BJ (cell line): Measurements from ENCODE around the gene CEP85. TPM values are rescaled to one million over a fixed set of nuclear protein-coding genes. Genes with fewer than 3 reads are reported as not detected.

ENCODE experiments used
- CTCF ChIA-PET: fragments of 350-600 bp; formaldehyde crosslinking; extraction: SDS; loops from one replicate; lab custom pipeline; 2021; ENCODE audit warnings: antibody characterized with exemption, inconsistent platforms; lab: Yijun Ruan, JAX
- POLR2A ChIA-PET: fragments of 300-600 bp; sonication (Branson Sonifier 250); formaldehyde crosslinking; extraction: SDS; loops from one replicate; lab custom pipeline; 2021; ENCODE audit warnings: antibody characterized with exemption; lab: Charles Lee
- DNase-seq: peaks from one replicate; pipeline ENCODE4 v3.0.0-alpha.2; 2011; ENCODE audit warnings: low read depth
- H3K27me3 ChIP-seq: 2 replicates; pipeline ENCODE4 v1.6.0; 2011; ENCODE audit warnings: low read length; ENCODE audit not compliant: control insufficient read depth, insufficient read depth
- H3K36me3 ChIP-seq: 2 replicates; pipeline ENCODE4 v1.5.1; 2011; ENCODE audit warnings: low read length; ENCODE audit not compliant: control insufficient read depth, insufficient read depth
- H3K4me3 ChIP-seq: 2 replicates; pipeline ENCODE4 v1.5.1; 2011; ENCODE audit warnings: low read depth, mild to moderate bottlenecking, control low read depth, low read length
- CTCF ChIP-seq: IDR thresholded peaks from 2 replicates; pipeline ENCODE4 v1.5.1; 2011; ENCODE audit warnings: low read depth, mild to moderate bottlenecking, control low read depth, inconsistent platforms, low read length, moderate library complexity; ENCODE audit not compliant: insufficient read depth
- polyA plus RNA-seq: library from polyadenylated mRNA; depleted of rRNA; stranded (reverse); fragments of >200 nt; gene quantifications from 2 replicates; pipeline ENCODE4 v1.2.3, GENCODE V29; 2011

Gene CEP85
- polyA plus RNA-seq, 1 experiment = 10.8 TPM

GRCh38 chr1:26276432-26276838, 42.4 kb downstream of the CEP85 start:
- Histone ChIP-seq H3K4me3 (no peak overlapping the region), H3K36me3 (no peaks in the 10 kb centered on the region), H3K27me3 (no peaks in the 10 kb centered on the region)
- CTCF ChIA-PET = interaction anchor here (0.6 to 6.2 kb wide), 19 partner anchors 10 to 270 kb away, joined by 3 to 67 read pairs (median 6); partner anchors contain the start of genes CD52, CEP85 and ZNF593
- TF ChIP-seq CTCF = no peak
- POLR2A ChIA-PET = no interaction called here
- no peak for DNase-seq

GRCh38 chr1:26277261-26277661, 43.3 kb downstream of the CEP85 start:
- Histone ChIP-seq H3K27me3 (no peaks in the 10 kb centered on the region), H3K4me3 (no peak overlapping the region), H3K36me3 (no peaks in the 10 kb centered on the region)
- ChIA-PET CTCF (interaction anchor here (0.6 to 6.2 kb wide), 8 partner anchors 9 to 108 kb away, joined by 3 to 67 read pairs (median 18); partner anchors contain the start of genes CD52, CEP85 and ZNF593), POLR2A (no interaction called here)
- no peak for TF ChIP-seq CTCF
- no peak for DNase-seq

- ChIA-PET CTCF (interaction anchor here (0.6 to 6.2 kb wide), 7 partner anchors 9 to 87 kb away, joined by 3 to 67 read pairs (median 30); partner anchors contain the start of genes CD52 and CEP85), POLR2A (no interaction called here)
- Histone ChIP-seq H3K4me3 (no peak overlapping the region), H3K27me3 (no peaks in the 10 kb centered on the region), H3K36me3 (no peaks in the 10 kb centered on the region)
- TF ChIP-seq CTCF = no peak
- DNase-seq = no peak
Measured at GRCh38 chr1:26277719-26278118, 43.7 kb downstream of the CEP85 start.

- DNase-seq = peak; percentile 77
- POLR2A ChIA-PET = no interaction called here
- TF ChIP-seq CTCF = no peak
- CTCF ChIA-PET = interaction anchor here (1.3 to 6.2 kb wide), 5 partner anchors 31 to 86 kb away, joined by 3 to 67 read pairs (median 30); partner anchors contain the start of genes CD52 and CEP85
- Histone ChIP-seq H3K4me3 (no peak overlapping the region), H3K27me3 (no peaks in the 10 kb centered on the region), H3K36me3 (no peaks in the 10 kb centered on the region)
Measured at GRCh38 chr1:26278303-26278702, 44.3 kb downstream of the CEP85 start.

GRCh38 chr1:26278724-26279455, 44.9 kb downstream of the CEP85 start:
- H3K27me3 ChIP-seq = no peaks in the 10 kb centered on the region
- TF ChIP-seq CTCF = no peak
- no peaks in the 10 kb centered on the region for H3K36me3 ChIP-seq
- peak overlapping the region; percentile 81 for H3K4me3 ChIP-seq
- CTCF ChIA-PET = interaction anchor here (0.9 to 6.2 kb wide), 11 partner anchors 9 to 136 kb away, joined by 3 to 67 read pairs (median 3); partner anchors contain the start of genes CEP85 and ZNF593
- POLR2A ChIA-PET = no interaction called here
- DNase-seq = peak; percentile 38
